ENCODE results near the gene CLSTN1.
A peak's percentile ranks its signal among the peaks of the same experiment; 100 is the strongest.

CLSTN1 gene

GRCh38 chr1:9844106-9844505 lies 20.3 kb upstream of the CLSTN1 start:
- Mint-ChIP-seq H3K9me3 (no peaks in the 10 kb centered on the region), H3K27ac (no peak overlapping the region), H3K27me3 (no peaks in the 10 kb centered on the region), H3K4me3 (no peak overlapping the region), H3K36me3 (ENCODE audit: low read depth) (no peaks in the 10 kb centered on the region), H3K4me1 (peaks cover 3% of the 10 kb centered on the region)
- DNase-seq, result no peak
- ATAC-seq, result no peak

- peaks cover 3% of the 10 kb centered on the region for H3K4me1 Mint-ChIP-seq
- ATAC-seq, result no peak
- no peak overlapping the region for H3K4me3 Mint-ChIP-seq
- H3K27me3 Mint-ChIP-seq, result no peaks in the 10 kb centered on the region
- DNase-seq, result no peak
- no peaks in the 10 kb centered on the region for H3K9me3 Mint-ChIP-seq
- H3K36me3 Mint-ChIP-seq (ENCODE audit: low read depth), result no peaks in the 10 kb centered on the region
- H3K27ac Mint-ChIP-seq, result no peak overlapping the region
Observed at GRCh38 chr1:9843576-9843945, 19.8 kb upstream of the CLSTN1 start.

- no peaks in the 10 kb centered on the region for H3K9me3 Mint-ChIP-seq
- no peak overlapping the region for H3K27ac Mint-ChIP-seq
- H3K4me3 Mint-ChIP-seq, result no peak overlapping the region
- no peak for DNase-seq
- peaks cover 1% of the 10 kb centered on the region for H3K4me1 Mint-ChIP-seq
- no peak for ATAC-seq
- H3K36me3 Mint-ChIP-seq (ENCODE audit: low read depth), result no peaks in the 10 kb centered on the region
- no peaks in the 10 kb centered on the region for H3K27me3 Mint-ChIP-seq
Observed at GRCh38 chr1:9842781-9843575, 19.2 kb upstream of the CLSTN1 start.

- Mint-ChIP-seq H3K9me3 (no peaks in the 10 kb centered on the region), H3K4me1 (no peaks in the 10 kb centered on the region), H3K4me3 (no peak overlapping the region), H3K36me3 (ENCODE audit: low read depth) (no peaks in the 10 kb centered on the region), H3K27me3 (no peaks in the 10 kb centered on the region), H3K27ac (no peak overlapping the region)
- ATAC-seq (no peak), DNase-seq (no peak)
Observed at GRCh38 chr1:9842073-9842711, 18.4 kb upstream of the CLSTN1 start.

- ATAC-seq, result no peak
- no peak for DNase-seq
- Mint-ChIP-seq H3K27ac (no peak overlapping the region), H3K36me3 (ENCODE audit: low read depth) (no peaks in the 10 kb centered on the region), H3K9me3 (no peaks in the 10 kb centered on the region), H3K27me3 (no peaks in the 10 kb centered on the region), H3K4me3 (no peak overlapping the region), H3K4me1 (no peaks in the 10 kb centered on the region)
Observed at GRCh38 chr1:9841460-9841859, 17.7 kb upstream of the CLSTN1 start.

- no peak for ATAC-seq
Observed at GRCh38 chr1:9840176-9840575, 16.4 kb upstream of the CLSTN1 start.

GRCh38 chr1:9838946-9839345 lies 15.2 kb upstream of the CLSTN1 start:
- H3K36me3 Mint-ChIP-seq (ENCODE audit: low read depth), result no peaks in the 10 kb centered on the region
- H3K27ac Mint-ChIP-seq, result no peak overlapping the region
- no peak overlapping the region for H3K4me3 Mint-ChIP-seq
- ATAC-seq, result no peak
- no peaks in the 10 kb centered on the region for H3K4me1 Mint-ChIP-seq
- no peaks in the 10 kb centered on the region for H3K9me3 Mint-ChIP-seq
- no peaks in the 10 kb centered on the region for H3K27me3 Mint-ChIP-seq
- no peak for DNase-seq

More at GRCh38 chr1:9840176-9840575, 16.4 kb upstream of the CLSTN1 start:
- Mint-ChIP-seq H3K4me3 (no peak overlapping the region), H3K4me1 (no peaks in the 10 kb centered on the region), H3K36me3 (ENCODE audit: low read depth) (no peaks in the 10 kb centered on the region), H3K9me3 (no peaks in the 10 kb centered on the region), H3K27me3 (no peaks in the 10 kb centered on the region), H3K27ac (no peak overlapping the region)
- no peak for DNase-seq

GRCh38 chr1:9836632-9836960 lies 12.8 kb upstream of the CLSTN1 start:
- no peaks in the 10 kb centered on the region for H3K9me3 Mint-ChIP-seq
- H3K36me3 Mint-ChIP-seq (ENCODE audit: low read depth), result no peaks in the 10 kb centered on the region
- H3K27me3 Mint-ChIP-seq, result no peaks in the 10 kb centered on the region
- ATAC-seq, result no peak
- no peak overlapping the region for H3K4me3 Mint-ChIP-seq
- H3K27ac Mint-ChIP-seq, result no peak overlapping the region
- no peak for DNase-seq
- H3K4me1 Mint-ChIP-seq, result no peaks in the 10 kb centered on the region

- no peaks in the 10 kb centered on the region for H3K27me3 Mint-ChIP-seq
- H3K27ac Mint-ChIP-seq, result no peak overlapping the region
- DNase-seq, result no peak
- H3K9me3 Mint-ChIP-seq, result no peaks in the 10 kb centered on the region
- no peaks in the 10 kb centered on the region for H3K4me1 Mint-ChIP-seq
- no peaks in the 10 kb centered on the region for H3K36me3 Mint-ChIP-seq (ENCODE audit: low read depth)
- no peak overlapping the region for H3K4me3 Mint-ChIP-seq
- no peak for ATAC-seq
Observed at GRCh38 chr1:9835758-9836631, 12.2 kb upstream of the CLSTN1 start.

GRCh38 chr1:9835404-9835757 lies 11.6 kb upstream of the CLSTN1 start:
- Mint-ChIP-seq H3K4me1 (no peaks in the 10 kb centered on the region), H3K36me3 (ENCODE audit: low read depth) (no peaks in the 10 kb centered on the region)

GRCh38 chr1:9833632-9834031 lies 9.9 kb upstream of the CLSTN1 start:
- ATAC-seq (no peak), DNase-seq (no peak)
- H3K4me3 Mint-ChIP-seq, result no peak overlapping the region
- H3K36me3 Mint-ChIP-seq (ENCODE audit: low read depth), result no peaks in the 10 kb centered on the region
- H3K27ac Mint-ChIP-seq, result no peak overlapping the region
- H3K4me1 Mint-ChIP-seq, result no peaks in the 10 kb centered on the region
- H3K9me3 Mint-ChIP-seq, result no peaks in the 10 kb centered on the region
- no peaks in the 10 kb centered on the region for H3K27me3 Mint-ChIP-seq

More at GRCh38 chr1:9835404-9835757, 11.6 kb upstream of the CLSTN1 start:
- no peak overlapping the region for H3K27ac Mint-ChIP-seq
- DNase-seq (no peak), ATAC-seq (no peak)
- no peaks in the 10 kb centered on the region for H3K27me3 Mint-ChIP-seq
- H3K9me3 Mint-ChIP-seq, result no peaks in the 10 kb centered on the region
- H3K4me3 Mint-ChIP-seq, result no peak overlapping the region

GRCh38 chr1:9827558-9828185 lies 3.9 kb upstream of the CLSTN1 start:
- Mint-ChIP-seq H3K27ac (no peak overlapping the region), H3K4me1 (peaks cover 27% of the 10 kb centered on the region), H3K36me3 (ENCODE audit: low read depth) (no peaks in the 10 kb centered on the region), H3K27me3 (peaks cover 14% of the 10 kb centered on the region), H3K4me3 (peak overlapping the region; percentile 1), H3K9me3 (no peaks in the 10 kb centered on the region)
- no peak for ATAC-seq
- DNase-seq, result peak; percentile 20

- H3K9me3 Mint-ChIP-seq, result no peaks in the 10 kb centered on the region
- H3K4me1 Mint-ChIP-seq, result peaks cover 38% of the 10 kb centered on the region
- DNase-seq (no peak), ATAC-seq (no peak)
- peaks cover 14% of the 10 kb centered on the region for H3K27me3 Mint-ChIP-seq
- H3K36me3 Mint-ChIP-seq (ENCODE audit: low read depth), result no peaks in the 10 kb centered on the region
- no peak overlapping the region for H3K4me3 Mint-ChIP-seq
- H3K27ac Mint-ChIP-seq, result no peak overlapping the region
Observed at GRCh38 chr1:9826616-9827015, 2.9 kb upstream of the CLSTN1 start.

GRCh38 chr1:9826087-9826486 lies 2.3 kb upstream of the CLSTN1 start:
- Mint-ChIP-seq H3K4me3 (no peak overlapping the region), H3K27me3 (peaks cover 14% of the 10 kb centered on the region), H3K4me1 (peaks cover 40% of the 10 kb centered on the region), H3K36me3 (ENCODE audit: low read depth) (no peaks in the 10 kb centered on the region), H3K27ac (no peak overlapping the region), H3K9me3 (no peaks in the 10 kb centered on the region)
- ATAC-seq (no peak), DNase-seq (no peak)
